ENCODE results near the gene ZNF334.

Gene ZNF334

GRCh38 chr20:46485431-46485830, 27.9 kb downstream of the ZNF334 start:
- DNase-seq (ENCODE audit: low spot score): no peak

DNA sequence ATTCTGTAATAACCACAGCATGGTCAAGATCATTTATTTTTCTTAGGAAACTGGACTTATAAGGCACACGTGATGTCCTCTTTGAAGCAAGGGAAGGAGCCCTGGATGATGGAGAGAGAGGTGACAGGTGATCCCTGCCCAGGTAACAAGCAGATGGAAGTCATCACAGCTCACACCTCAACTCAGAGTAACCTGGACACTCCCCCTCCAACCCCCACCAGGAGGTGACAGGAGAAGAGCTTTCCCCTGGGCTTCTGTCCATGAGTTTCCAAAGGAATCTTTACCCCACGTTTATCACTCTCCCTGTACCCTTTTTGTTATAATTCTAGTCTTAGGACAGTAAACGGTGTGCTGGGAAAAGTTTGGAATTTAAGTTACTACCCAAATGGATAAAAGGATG, 28.4 kb downstream of the ZNF334 start:
- DNase-seq (ENCODE audit: low spot score): no peak

DNA sequence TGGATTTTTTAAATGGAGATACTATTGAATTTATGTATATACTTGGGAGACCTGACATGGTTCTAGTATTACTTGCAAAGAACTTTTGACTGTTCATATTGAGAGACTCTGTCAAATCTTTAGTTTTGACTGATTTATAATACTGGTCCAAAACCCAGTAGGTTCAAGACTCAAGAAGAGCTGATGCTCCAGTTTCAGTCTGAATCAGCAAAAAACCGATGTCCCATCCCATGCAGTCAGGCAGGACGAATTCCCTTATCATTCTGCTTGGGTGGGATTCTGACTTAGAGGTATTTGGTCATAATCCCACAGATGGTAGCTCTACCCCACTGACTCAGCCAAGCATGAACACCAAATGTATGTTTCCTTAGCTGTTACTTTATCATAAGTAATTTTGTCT, 29.5 kb downstream of the ZNF334 start:
- no peak for DNase-seq (ENCODE audit: low spot score)

- DNase-seq (ENCODE audit: low spot score): no peak
Measured at GRCh38 chr20:46482864-46483263, 30.5 kb downstream of the ZNF334 start.

- no peak for DNase-seq (ENCODE audit: low spot score)
Measured at GRCh38 chr20:46477640-46478039, 35.7 kb downstream of the ZNF334 start.

DNA sequence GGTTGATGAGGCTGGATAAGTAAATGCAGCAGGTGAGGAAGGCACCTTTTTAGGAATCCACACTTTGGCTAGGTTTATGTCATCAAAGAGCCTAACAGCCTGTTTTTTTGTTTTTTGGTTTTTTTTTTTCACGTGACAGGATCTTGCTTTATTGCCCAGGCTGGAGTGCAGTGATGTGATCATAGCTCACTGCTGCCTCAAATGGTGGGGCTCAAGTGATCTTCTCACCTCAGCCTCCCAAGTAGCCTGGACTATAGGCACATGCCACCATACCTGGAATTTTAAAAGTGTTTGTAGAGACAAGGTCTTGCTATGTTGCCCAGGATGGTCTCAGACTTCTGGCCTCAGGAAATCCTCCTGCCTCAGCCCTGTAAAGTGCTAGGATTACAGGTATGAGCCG, 36.1 kb downstream of the ZNF334 start:
- DNase-seq (ENCODE audit: low spot score): no peak

DNA sequence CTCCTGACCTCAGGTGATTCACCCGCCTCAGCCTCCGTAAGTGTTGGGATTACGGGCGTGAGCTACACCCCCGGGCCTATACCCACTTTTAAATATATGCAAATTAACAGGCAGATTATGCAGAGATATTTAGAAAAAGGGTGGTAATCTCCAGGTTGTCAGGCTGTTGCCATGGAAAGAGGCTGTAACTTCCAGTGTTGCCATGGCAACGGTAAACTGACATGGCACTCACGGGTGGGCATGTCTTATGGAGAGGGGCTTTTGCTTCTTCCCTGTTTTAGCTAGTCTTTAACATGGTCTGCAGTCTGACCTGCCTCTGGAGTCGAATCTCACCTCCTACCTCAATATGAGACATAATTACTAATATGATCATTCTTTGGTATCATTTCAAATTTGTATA, 44.9 kb downstream of the ZNF334 start:
- DNase-seq (ENCODE audit: low spot score): no peak

DNA sequence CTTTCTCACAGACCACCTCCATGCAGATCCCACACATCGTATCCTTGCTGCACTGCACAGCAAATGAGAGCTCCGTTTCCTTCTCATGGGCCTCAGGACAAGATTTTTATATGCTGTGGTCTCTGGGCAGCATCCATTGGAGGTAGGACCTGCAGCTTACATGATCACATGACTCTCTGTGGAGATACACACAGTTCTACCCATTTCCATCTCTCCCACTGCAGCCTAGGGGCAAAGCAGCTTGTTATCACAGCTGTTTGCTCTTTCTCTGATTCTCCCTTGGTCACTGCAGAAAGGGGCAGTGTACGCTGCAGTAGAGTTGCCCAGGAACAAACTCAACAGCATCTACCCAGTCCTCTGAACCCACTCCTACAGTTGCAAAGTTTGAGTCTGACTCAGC, 48.9 kb downstream of the ZNF334 start:
- DNase-seq (ENCODE audit: low spot score): no peak

DNA sequence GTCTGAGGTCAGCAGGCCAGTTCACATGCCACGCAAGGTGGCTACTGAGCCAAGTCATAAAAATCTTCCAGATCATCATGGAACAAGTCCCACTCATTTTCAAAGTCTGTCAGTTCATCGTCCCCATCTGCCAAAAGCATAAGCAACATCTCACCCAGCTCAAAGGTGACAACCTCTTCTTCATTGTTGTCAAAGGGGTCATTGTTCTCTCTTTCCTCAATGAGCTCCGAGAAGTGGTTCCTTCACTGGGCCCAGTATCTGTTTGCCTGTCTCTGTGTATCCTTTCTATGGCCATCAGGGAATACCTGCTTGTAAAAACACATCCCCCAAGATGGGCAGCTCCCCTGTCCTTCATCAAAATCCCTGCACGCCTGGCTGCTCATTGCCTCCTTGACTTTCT, 49.5 kb downstream of the ZNF334 start:
- no peak for DNase-seq (ENCODE audit: low spot score)

DNA sequence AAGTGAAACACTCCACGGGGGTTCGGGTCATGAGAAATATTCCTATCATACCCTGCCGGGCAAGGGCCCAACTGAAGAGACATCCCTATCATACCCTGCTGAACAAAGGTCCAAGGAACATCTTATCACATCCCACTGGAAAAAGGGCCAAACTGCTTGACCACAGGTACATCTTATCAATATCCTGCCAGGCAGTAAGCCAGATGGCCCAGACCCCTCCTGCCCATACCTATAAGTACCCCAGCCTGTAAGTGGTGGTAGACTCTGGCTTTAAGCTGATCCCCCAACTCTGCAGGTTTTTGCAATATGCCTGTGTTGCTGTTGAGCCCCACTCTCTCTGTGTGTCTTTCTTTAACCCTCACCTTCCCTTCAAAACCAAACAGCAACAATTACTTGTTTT, 51.6 kb downstream of the ZNF334 start:
- no peak for DNase-seq (ENCODE audit: low spot score)

DNA sequence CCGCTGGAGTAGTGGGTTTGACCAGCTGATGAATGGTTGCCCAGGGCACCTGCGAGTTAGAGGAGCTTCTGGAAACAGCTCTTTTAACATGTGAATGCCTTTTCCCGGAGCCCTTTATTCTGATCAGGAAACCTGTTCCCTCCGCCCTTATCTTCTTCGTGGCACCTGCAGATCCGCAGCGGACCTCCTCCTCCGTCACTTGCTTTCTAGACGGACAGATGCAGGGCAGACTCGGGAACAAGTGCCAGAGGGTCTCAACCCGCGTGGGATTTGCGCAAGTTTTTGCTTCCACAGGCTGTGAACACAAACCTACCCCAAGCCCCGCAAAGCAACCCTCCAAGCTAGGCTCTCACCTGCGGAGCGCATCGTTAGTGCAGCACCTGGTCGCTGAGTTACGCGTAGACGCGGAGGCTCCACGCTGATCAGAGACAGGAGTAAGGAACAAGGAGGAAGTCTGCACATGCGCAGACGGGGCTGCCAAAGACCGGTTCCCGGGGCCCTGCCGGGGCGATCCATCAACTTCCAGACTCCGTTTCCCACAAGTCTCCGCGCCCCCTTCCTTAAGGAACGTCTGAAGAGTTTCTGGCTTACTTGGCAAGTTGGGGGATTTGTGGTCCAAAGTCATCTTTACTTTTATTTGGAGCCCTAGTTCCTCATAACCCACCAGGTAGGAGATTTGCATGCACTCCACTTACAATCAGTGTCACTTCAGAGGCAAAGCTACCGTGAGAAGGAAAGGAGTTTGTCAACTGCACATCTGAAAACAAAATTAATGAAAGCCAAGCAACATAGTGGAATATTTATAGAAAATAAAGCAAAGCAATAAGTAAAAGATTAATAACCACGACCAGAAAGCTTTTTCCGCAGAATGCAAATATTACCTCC, 54.3 kb downstream of the ZNF334 start:
- peak; percentile 66 for DNase-seq (ENCODE audit: low spot score)

GRCh38 chr20:46456255-46457028, 56.9 kb downstream of the ZNF334 start:
- DNase-seq (ENCODE audit: low spot score): no peak

GRCh38 chr20:46455729-46456128, 57.6 kb downstream of the ZNF334 start:
- DNase-seq (ENCODE audit: low spot score): no peak
